NCI-H1694 treated with DMSO at 0.1 percent for 48 hours (cell line): ENCODE data around the gene TASOR2.
A peak's percentile ranks its signal among the peaks of the same experiment; 100 is the strongest.

ENCODE experiments used
- DNase-seq: peaks from one replicate; lab custom pipeline; 2025; lab: John Stamatoyannopoulos, UW

TASOR2 gene

DNA sequence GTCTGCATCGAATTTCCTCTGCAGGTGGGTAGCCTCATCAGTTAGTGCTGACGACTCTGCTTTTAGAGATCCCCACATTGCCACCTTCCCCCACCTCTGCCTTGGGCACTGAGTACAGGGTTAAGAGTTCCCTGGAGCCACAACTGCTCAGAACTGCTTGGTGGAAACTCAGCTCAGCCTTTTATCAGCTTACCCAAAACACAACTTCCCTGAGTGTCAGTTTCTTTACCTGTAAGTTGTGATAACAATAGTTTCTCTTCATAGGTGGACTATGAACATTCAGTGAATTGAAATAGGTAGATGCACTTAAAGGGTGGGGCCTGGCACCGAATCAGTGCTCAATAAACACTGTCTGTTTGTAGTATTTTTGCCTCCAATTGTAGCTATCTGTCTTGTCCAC is 29.5 kb upstream of the TASOR2 start:
- no peak for DNase-seq

DNA sequence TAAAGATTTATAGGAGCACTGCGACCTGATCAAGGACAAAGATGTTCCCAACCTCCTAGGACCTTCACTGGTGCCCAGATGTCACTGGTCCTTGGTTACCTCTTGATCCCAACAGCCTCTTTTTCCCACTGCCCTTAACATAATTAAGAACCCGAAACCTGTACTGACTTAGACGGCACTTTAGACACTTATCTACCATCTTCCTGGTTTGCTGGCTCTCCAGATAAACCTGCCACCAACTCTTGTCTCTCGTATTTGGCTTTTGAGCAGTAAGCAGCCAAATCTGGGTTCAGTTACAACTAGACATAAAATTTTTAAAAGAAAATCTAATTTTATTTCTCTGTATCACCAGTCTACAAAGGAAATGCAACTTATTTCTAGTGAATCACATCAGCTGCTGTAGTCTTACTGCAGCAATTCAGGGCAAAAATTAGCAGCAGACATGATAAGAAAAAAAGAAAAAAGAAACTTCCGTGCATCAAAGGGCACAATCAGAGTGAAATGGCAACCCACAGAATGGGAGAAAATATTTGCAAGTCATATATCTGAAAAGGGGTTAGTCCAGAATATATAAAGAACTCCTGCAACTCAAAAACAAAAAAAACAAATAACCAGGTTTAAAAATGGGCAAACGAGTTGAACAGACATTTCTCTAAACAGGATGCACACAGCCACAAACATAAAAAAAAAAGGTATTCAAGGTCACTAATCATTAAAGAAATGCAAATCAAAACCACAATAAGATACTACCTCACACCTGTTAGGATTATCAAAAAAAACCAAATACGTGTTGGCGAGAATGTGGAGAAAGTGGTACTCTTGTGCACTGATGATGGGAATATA is 27.7 kb upstream of the TASOR2 start:
- no peak for DNase-seq

DNA sequence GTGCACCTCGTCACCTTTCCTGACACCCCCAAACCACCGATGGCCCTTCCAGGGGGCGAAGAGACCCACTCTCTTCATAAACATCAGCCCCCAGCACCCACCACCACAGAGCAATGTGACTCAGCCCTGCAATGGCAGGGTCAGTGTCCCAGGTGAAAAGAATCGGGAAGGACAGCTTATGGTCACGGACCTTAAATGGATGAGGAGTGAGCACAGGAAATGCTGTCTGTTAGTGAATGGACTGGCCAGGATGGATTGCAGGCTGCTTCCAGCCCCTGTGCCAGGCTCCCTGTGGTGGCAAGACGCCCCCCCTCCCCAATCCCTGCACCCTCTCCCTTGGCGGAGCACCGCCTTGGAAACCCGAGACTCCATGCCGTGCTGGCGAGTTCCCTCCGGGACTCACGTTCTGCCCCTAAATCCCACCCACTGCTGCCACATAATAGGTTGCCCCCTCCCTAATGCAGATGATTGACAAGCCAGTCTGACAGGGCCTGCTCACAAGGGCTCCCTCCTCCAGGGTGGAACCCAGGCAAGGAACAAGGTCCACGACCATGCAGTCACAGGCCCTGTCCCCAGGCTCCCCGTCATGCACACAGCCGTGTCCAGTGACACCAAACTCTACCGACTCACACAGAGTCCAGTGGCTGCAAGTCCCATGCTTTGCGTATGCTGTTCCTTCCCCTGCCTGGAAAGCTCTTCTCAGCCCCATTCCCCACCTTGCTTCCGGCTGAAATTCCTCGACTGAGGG is 25.6 kb upstream of the TASOR2 start:
- DNase-seq = no peak

DNA sequence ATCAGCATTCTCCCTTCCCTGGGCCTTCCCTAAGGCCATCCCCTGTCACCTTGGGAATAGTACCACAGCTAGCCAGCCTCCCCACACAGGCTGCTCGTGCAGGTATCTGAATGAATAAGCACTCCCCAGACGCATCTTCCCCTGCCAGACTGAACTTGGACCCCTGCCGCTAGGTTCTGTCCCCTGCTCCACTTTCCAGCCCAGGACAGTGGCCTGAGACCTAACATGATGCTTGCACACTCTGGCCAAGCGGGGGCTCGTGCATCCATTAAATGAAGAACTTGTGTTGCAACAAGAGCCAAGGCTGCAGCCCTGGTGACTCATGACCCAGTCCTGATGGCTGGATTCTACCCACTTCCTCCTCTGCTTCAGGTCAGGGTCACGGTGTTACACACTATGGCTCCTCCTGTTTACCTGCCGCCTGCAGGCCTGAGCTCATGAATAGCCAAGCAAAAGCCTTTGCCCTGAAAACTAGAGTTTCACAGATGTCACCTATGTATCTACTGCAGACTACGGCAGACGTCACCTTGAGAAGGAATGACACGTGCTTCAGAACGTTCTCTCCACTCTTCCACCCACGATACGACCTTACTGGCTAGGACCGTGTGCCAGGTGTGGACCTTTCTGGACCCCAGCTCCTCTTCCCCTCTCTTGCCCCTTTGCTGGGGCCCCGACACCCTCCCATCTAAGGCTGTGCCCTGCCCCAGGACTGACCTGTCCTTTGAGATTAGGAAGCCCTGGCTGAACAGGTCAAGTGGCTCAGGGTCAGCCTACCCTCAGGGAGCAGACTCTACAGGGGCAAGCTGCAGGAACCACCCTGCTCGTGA is 24.7 kb upstream of the TASOR2 start:
- no peak for DNase-seq

DNA sequence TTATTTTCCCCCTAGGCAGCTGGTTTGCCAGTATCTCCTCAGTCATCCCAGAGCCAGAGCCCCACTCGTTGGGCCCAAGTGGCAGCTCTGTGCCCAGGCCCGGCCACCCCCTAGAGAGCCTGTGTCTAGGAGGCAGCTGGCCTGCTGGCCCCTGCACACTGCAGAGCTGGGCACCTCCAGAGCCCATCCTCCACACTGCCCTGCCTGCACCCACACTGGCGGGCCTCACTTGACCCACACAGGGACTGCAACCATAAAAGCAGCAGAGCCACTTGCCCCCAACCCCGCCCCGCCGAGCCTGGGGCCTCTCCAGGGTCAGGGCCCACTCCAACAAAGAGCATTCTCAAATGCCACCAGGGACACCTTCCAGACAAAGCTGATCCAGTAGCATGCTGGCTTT is 23.6 kb upstream of the TASOR2 start:
- DNase-seq = no peak

DNA sequence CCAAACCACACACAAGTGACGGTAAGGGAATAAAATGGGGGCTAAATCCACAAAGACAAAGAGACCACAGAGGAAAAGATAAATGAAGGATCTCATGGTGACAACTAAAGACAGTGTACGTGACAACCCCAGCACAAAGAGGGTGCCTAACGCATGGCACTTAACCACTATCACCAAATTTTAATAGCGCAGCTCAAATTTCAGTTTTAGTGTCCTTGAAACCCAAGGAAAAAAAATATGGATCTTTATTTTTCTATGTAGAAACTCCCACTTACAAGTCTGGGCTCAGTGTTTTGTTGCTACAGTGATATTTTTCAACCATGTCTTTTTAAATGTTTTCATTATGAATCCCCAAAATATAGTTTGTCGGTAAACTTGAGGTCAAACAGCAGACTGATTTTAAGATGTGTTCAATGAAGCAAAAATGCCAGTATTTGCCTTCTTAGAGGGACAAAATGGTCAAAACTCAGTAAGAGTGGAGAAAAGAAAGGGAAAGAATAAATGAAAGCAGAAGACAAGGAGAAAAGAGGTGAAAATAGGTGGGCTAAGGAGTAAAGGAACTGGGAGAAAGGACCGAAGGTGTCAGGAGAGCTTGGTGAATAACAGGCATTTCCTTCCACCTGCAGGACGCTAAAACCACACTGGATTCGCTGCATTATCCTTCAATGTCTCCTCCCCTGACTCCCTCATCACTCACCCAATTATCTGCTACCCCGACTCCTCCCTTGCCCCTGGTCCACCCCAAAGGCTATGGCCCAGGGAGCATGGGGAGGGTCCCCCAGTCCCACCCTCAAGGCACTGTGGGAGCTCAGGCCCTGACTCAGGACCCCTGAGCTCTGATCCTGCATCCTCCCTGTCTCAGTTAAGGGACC is 21.7 kb upstream of the TASOR2 start:
- DNase-seq = no peak

DNA sequence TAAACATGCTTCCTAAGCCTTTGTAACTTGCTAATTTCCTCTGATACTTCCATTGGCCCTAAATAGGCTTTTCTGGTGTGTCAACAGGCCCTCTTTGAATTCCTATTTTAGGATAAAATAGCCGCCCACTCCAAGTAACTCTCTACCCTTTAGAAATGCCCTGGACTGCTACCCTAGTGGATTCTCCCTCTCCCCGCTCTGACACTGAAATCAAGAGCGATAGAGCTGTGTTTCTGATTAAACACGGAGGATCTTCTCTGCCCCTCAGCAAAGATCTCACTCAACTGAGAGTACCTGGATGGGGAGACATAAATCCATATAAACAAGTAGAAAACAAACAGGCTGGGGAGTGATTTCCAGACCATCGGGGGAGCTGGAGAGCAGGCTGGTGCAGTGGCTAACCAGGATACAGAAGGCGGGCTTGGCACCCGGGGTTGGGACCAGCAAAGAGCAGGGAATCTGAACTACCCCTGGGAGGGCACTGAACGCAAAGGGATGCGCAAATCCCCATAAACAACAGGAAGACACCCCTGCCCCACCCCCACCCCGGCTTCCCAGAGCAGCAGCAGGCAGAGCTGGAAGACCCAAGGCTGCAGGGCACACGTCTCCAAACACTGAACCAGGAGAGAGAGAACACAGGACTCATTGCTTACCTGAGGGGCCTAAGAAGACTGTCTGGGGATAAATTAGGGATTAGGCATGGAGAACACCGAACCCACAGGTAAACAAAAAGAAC is 20.8 kb upstream of the TASOR2 start:
- no peak for DNase-seq

DNA sequence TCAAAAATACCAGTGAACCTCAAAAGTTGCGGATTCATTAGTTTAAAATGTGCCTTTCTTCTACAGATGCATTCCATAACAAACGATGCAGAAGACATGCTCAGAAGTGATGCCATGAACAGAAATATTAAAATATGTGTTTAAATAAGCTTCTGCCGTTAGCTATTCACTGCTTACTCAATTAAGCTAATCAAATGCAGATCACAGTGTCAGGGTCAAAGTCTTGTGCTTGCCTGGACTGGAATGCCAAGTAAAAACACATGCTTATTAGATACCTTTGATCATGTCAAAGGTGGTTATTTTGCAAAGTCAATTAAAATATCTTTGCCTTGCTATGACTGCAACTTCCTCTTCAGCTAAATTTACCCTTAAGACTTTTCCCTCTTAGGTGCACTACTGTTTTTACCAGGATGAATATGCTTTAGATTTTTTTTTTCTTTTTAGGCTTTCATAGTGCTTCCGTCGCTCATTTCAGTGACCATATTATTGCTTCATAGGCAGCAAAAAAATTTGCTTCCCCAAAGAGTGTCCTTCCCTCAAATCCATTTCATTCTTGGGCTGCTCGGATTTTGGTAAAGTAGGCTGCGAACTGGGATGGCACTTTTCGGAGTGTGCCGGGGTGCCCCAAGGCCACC is 19.1 kb upstream of the TASOR2 start:
- no peak for DNase-seq

DNA sequence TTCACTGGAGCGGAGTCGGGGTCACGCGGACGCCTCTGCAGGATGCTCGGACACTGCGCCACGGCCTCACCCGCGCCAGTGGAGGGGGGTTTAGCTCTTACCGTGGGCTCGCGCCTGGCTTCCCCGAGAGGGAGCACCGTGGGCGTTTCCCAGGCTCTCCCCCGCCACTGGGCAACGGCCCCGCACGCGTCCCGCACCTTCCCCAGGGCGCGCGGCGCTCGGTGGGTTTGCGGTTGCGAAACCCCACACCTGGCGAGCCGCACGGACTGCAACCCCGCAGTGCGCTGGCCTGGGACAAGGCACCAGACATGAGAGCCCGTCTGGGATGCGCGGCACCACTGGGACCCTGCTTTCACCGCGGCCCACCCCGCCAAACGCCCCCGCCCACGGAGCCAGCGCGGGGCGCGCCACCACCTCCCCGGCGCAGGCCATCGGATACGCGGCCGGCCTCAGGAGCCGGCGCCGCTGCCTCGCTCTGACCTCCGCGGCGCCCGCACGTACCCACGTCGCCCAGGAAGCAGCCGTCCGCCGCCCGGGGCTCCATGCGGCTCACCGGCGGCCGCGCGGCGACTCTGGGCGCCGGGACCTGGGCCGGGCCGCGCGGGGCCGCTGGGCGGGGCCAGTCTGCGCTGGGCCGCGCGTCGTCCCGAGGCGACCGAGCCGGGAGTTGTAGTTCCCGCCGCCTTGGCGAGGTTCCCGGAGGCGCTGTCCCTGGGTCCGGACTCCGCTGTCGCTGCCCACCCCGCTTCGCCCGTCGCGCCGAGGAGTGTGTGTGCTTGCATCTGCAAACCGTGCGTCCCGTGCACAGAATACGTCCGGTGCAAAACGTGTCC is 18.4 kb upstream of the TASOR2 start, which contains the start of gene ASB13:
TSS of gene ASB13 (minus strand) at position 588 of the 833 bp plus-strand sequence. CDS start at position 544, 44 bp downstream.
- peak; percentile 8 for DNase-seq

DNA sequence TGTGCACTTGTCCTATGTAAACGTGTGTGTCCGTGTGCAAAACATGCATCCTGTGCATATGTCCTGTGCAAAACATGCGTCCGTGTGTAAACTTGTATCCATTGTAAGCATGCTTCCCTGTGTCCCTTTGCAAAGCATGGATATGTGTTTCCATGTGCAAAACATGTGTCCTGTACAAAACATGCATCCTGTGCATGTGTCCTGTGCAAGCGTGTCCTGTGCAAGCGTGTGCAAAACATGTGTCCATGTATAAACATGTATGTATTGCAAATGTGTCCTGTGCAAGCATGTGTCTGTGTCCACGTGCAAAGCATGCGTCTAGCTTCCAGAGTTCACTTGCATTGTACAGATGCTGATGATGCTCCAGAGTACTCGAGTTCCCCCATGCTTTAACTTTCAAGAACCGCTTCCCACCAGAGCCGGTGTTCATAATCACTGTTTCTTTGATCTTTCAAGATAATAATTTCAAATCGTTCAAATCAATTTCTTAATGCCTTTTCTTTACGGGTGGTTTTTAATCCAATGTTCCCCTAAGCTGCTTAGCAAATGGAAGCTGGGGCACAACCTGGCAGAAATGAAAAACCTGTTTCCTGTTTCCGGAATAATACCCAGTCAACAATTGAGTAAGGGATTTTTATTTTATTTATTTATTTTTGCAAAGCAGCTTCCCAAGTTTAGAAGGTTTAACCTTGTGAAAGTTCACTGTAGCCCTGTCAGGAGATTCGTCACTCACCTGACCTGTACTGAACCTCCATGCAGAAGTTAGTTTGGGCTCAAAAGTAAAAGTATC is 17.6 kb upstream of the TASOR2 start:
- no peak for DNase-seq

DNA sequence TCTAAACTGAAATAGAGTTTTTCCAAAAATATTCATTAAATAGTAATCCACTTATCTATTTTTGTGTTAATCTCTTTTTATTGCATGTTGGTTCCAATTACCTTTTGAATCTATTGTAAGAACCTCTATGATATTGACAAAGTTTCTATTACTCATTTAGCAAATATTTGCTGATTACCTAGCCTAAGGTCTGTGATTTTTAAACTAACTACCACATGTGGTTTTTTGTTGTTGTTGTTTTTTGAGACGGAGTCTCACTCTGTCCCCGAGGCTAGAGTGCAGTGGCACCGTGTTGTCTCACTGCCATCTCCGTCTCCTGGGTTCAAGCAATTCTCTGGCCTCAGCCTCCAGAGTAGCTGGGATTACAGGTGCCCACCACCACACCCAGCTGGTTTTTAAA is 16.2 kb upstream of the TASOR2 start:
- DNase-seq = no peak

DNA sequence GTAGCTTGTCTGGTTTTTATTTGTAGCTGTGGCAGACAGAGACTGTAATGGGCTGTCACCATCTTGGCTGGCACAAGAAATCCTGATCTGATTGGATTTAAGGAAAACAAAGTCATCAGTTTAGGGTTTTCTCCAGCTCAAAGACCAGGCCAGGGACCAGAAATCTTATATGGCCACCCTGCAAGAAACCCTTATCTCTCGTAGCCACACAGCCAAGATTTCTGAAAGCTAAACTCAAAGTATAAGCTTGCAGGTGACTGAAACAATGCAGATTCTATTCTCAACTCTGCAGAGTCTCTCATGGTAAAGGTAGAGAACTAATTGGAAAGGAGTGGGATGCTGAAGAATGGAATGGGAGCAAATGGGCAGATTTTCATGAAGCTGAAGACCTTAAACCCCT is 15.0 kb upstream of the TASOR2 start:
- no peak for DNase-seq

DNA sequence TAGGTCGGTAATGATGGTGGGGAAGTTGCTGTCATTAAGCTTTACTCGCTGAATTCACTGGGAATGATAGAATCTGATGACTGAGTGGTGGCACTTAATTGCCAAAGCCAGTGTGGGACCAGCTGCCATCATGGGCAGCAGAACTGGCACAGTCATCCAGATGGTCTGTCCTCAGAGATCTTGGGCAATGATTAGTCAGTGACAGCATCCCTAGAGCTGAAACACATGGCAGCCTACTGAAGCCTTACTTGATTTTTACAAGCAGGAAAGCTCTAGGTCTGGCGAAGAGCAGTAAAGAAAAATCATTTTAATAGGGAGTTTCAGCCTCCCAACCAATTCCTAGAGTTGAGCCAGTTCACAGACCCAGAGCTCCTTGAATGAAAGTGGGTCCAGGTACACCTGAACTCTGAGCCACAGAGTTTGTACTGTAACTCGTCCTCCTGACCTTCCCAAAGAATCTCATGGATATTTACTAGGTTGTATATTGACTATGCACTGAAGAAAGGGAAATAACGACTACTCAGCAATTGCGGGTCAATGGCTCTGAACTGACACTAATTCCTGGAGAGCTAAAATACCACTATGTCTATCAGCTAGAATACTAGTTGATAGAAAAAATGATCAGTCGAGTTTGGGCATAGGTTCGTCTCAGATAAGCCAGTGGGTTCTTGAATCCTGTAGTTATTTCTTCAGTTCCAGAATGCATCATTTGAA is 13.8 kb upstream of the TASOR2 start:
- no peak for DNase-seq

DNA sequence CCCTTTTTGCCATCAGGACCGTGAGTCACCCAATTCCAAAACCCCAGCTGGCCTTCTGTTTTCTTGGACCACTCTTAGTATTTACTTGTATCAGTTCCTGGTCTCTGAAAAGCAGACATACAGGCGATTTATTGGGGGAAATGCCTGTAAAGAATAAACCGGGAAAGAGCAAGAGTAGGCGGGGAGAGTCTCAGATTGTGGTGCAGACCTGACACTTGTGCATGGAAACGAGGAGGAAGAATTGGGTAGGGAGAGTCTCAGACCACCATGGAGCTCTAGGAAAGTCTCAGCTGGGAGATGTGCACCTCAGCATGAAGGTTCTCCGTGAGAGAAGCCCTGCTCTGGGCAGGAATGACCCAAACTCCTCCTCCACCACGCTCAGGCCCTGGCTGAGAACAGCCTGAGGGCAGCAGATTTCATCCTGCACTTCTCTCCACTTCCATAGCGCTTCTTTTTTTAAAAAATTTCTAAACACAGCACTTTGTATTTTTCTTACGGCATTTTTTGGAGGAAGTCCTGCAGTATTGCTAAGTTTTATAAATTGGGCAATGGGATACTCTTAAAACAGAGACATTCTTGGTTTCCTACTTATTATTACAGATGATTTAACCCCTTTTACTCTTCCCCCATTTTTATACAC is 6.1 kb upstream of the TASOR2 start:
- DNase-seq = no peak

DNA sequence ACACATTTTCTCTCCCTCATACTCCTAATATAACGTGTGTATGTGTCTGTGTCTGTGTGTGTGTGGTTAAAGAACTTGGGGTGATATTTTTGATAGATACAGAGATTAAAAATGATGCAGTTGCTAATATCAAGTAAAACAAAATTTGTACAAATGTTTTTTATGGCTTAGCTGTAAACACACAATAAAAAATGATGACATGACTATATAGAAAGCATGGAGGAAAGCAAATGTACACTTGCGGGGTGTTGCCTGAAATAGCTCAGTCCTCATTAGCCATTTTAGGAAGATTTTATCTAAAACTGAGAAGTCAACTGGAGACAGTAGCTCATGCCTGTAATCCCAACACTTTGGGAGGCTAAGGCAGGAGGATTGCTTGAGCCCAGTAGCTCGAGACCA is 5.6 kb upstream of the TASOR2 start:
- no peak for DNase-seq

DNA sequence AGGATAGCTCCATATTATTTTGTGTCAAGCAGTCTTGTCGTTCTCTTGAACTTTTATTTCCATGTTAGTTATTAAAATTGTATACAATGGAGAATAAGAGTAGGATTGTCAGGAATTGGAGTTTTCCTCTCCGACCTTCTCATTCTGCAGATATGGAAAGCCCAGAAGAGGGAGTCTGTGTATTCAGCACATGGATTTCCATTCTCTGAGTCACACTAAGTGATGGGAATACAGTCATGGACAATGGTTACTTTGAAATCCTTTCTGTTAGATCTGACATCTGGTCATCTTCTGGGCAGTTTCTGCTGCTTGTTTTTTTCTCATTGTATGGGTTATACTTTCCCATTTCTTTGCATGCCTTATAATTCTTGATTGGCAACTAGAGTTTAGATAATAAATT is 5.0 kb upstream of the TASOR2 start:
- DNase-seq = no peak

DNA sequence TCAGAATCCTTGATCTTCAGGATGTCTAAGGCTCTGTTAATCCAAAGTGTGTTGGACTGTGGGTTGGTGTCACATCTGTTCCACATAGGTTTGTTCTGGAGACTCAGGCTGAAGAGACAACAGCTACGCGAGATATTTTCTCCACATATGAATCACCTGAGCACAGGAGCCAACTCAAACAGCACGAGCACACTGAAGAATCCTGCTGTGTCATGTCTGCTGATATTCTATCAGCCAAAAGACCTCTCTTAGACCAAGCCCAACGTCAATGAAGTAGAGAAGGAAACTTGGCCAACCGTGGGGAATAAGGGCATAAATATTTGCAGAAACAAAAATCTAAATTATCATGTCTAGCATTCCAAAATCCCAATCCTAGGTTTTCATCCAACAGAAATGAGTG is 2.7 kb upstream of the TASOR2 start:
- no peak for DNase-seq
